ENCODE data around the gene YIPF6.
"Not testable (repeated sequence)": the region's sequence is repeated elsewhere in the genome, so short reads cannot be mapped to it uniquely, and the experiment has no call there.

Gene YIPF6

GRCh38 chrX:68498508-68499379 lies at the start of gene YIPF6:
TSS of gene YIPF6 (plus strand) at chrX:68499051. CDS start at chrX:68499067, 16 bp downstream.
- DNase-seq, result peak; percentile 63 to 70

- DNase-seq, result no peak
Measured at GRCh38 chrX:68451720-68452119, 47.1 kb upstream of the YIPF6 start.

GRCh38 chrX:68454476-68455150 lies 44.2 kb upstream of the YIPF6 start:
- no peak for DNase-seq

- DNase-seq, result no peak
Measured at GRCh38 chrX:68455151-68455510, 43.7 kb upstream of the YIPF6 start.

- no peak for DNase-seq
Measured at GRCh38 chrX:68461093-68461492, 37.8 kb upstream of the YIPF6 start.

- no peak for DNase-seq
Measured at GRCh38 chrX:68461576-68461975, 37.3 kb upstream of the YIPF6 start.

GRCh38 chrX:68462197-68462596 lies 36.7 kb upstream of the YIPF6 start:
- DNase-seq, result no peak

- DNase-seq, result peak; percentile 0 to 4
Measured at GRCh38 chrX:68462653-68463052, 36.2 kb upstream of the YIPF6 start.

GRCh38 chrX:68463880-68464279 lies 35.0 kb upstream of the YIPF6 start:
- no peak for DNase-seq

- DNase-seq, result no peak
Measured at GRCh38 chrX:68464796-68465195, 34.1 kb upstream of the YIPF6 start.

GRCh38 chrX:68480969-68481368 lies 17.9 kb upstream of the YIPF6 start:
- no peak for DNase-seq

- DNase-seq, result not testable (repeated sequence)
Measured at GRCh38 chrX:68486198-68486597, 12.7 kb upstream of the YIPF6 start.

GRCh38 chrX:68487254-68487653 lies 11.6 kb upstream of the YIPF6 start:
- DNase-seq, result no peak

GRCh38 chrX:68487924-68488323 lies 10.9 kb upstream of the YIPF6 start:
- DNase-seq, result no peak

- DNase-seq, result no peak
Measured at GRCh38 chrX:68488657-68489056, 10.2 kb upstream of the YIPF6 start.

- DNase-seq, result no peak
Measured at GRCh38 chrX:68490644-68491043, 8.2 kb upstream of the YIPF6 start.

GRCh38 chrX:68492583-68492982 lies 6.3 kb upstream of the YIPF6 start:
- no peak for DNase-seq

GRCh38 chrX:68493776-68494175 lies 5.1 kb upstream of the YIPF6 start:
- DNase-seq, result not testable (repeated sequence)

- DNase-seq, result peak in 1 of 2 experiments; percentile 6
Measured at GRCh38 chrX:68498044-68498507, 775 bp upstream of the YIPF6 start.

GRCh38 chrX:68499543-68500504 lies 973 bp downstream of the YIPF6 start:
- peak in 1 of 2 experiments; percentile 11 for DNase-seq

- peak; percentile 52 to 69 for DNase-seq
Measured at GRCh38 chrX:68503836-68504636, 5.2 kb downstream of the YIPF6 start.

- no peak for DNase-seq
Measured at GRCh38 chrX:68506649-68507048, 7.8 kb downstream of the YIPF6 start.

Data from activated CD4-positive, alpha-beta T cell treated with anti-CD3 and anti-CD28 coated beads, Interleukin-2, amount 50 U/mL, for 48 hours (primary cell).